ENCODE data around the gene MED8. TPM values are rescaled to one million over a fixed set of nuclear protein-coding genes. Genes with fewer than 3 reads are reported as not detected.
A peak's percentile ranks its signal among the peaks of the same experiment; 100 is the strongest.

MED8 gene
- total and polyA plus RNA-seq, 2 of the 13 experiments (the other 11 are each of a cell fraction or from before 2014, with no cell fraction given) = 16.9 to 77.4 TPM

DNA sequence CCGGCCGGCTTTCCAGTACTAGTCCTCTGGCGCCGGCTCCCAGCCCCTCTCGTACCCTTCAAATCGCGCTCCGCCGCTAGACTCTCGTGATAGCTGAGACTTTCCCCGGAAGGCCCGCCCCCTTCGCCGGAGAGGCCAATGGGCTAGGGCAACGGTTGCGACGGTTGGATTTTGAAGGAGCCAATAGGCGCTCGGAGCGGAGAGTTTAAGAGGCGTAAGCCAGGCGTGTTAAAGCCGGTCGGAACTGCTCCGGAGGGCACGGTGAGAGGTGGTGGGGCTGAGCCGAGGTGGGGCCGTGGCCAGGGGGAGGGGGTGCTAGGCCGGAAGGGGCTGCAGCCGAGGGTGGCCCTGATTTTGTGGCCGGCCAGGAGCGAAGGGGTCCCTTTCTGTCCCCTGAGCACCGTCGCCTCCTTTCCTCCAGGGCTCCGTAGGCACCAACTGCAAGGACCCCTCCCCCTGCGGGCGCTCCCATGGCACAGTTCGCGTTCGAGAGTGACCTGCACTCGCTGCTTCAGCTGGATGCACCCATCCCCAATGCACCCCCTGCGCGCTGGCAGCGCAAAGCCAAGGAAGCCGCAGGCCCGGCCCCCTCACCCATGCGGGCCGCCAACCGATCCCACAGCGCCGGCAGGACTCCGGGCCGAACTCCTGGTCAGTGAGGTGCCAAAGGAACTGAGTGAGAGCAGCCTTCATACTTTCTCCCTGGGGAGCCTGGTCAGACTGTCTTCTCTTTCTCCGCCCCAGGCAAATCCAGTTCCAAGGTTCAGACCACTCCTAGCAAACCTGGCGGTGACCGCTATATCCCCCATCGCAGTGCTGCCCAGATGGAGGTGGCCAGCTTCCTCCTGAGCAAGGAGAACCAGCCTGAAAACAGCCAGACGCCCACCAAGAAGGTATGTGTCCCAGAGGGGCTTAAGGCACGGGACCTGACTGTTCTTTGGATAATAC lies 30.6 kb downstream of the MED8 start, which contains the start of gene CDC20 (continued):
- TF ChIP-seq, protein P1, sequence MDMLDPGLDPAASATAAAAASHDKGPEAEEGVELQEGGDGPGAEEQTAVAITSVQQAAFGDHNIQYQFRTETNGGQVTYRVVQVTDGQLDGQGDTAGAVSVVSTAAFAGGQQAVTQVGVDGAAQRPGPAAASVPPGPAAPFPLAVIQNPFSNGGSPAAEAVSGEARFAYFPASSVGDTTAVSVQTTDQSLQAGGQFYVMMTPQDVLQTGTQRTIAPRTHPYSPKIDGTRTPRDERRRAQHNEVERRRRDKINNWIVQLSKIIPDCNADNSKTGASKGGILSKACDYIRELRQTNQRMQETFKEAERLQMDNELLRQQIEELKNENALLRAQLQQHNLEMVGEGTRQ (IDR thresholded peaks at IDR 0.05; ENCODE audit: low read depth, low read length) = no peak
- TF ChIP-seq, protein P1 (CRISPR knock-in tag; IDR thresholded peaks at IDR 0.05; ENCODE audit: borderline replicate concordance) = no peak
- TF ChIP-seq ZC3H13 (CRISPR knock-in tag; IDR thresholded peaks at IDR 0.05) = peak; percentile 93; the same call in 1 of the 2 replicates
- TF ChIP-seq PHF20 (CRISPR knock-in tag; IDR thresholded peaks at IDR 0.05) = peak; percentile 57; the same call in 1 of the 2 replicates
- peak; percentile 88 for TF ChIP-seq ZNF780A (CRISPR knock-in tag; IDR thresholded peaks at IDR 0.05)
- TF ChIP-seq ARID2 (CRISPR knock-in tag; IDR thresholded peaks at IDR 0.05; ENCODE audit: borderline replicate concordance) = peak; percentile 95; the same call in 1 of the 2 replicates
- TF ChIP-seq TGIF2 (CRISPR knock-in tag; IDR thresholded peaks at IDR 0.05) = peak; percentile 88
- peak; percentile 49; the same call in 1 of the 2 replicates for TF ChIP-seq ZFX (CRISPR knock-in tag; IDR thresholded peaks at IDR 0.05; ENCODE audit: low read depth)
- TF ChIP-seq, protein P2, sequence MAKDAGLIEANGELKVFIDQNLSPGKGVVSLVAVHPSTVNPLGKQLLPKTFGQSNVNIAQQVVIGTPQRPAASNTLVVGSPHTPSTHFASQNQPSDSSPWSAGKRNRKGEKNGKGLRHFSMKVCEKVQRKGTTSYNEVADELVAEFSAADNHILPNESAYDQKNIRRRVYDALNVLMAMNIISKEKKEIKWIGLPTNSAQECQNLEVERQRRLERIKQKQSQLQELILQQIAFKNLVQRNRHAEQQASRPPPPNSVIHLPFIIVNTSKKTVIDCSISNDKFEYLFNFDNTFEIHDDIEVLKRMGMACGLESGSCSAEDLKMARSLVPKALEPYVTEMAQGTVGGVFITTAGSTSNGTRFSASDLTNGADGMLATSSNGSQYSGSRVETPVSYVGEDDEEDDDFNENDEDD (CRISPR knock-in tag; IDR thresholded peaks at IDR 0.05; ENCODE audit: borderline replicate concordance) = peak; percentile 98
- TF ChIP-seq JUNB (CRISPR knock-in tag; IDR thresholded peaks at IDR 0.05; ENCODE audit: borderline replicate concordance) = no peak
- TF ChIP-seq ZSCAN31 (CRISPR knock-in tag; IDR thresholded peaks at IDR 0.05; ENCODE audit: low read depth) = peak; percentile 87
- TF ChIP-seq CBFB (CRISPR knock-in tag; IDR thresholded peaks at IDR 0.05) = 0 out of 2 replicates have a peak, but pooled peaks have one; percentile 17
- no peak for TF ChIP-seq CAMTA2 (CRISPR knock-in tag; IDR thresholded peaks at IDR 0.05; ENCODE audit: borderline replicate concordance)
- TF ChIP-seq NR2F2 (IDR thresholded peaks at IDR 0.05; ENCODE audit: borderline replicate concordance, low read depth) = peak; percentile 33; the same call in 1 of the 2 replicates
- TF ChIP-seq ZNF530 (CRISPR knock-in tag; IDR thresholded peaks at IDR 0.05; ENCODE audit: low read depth) = no peak
- TF ChIP-seq EED (CRISPR knock-in tag; IDR thresholded peaks at IDR 0.05) = 0 out of 2 replicates have a peak, but pooled peaks have one; percentile 24
- no peak for TF ChIP-seq PCBP2 (optimal IDR thresholded peaks at IDR 0.05; ENCODE audit: low read depth, low read length, poor library complexity, severe bottlenecking)
- peak; percentile 96 for TF ChIP-seq POGZ (CRISPR knock-in tag; IDR thresholded peaks at IDR 0.05)
- peak; percentile 97 for TF ChIP-seq ZMYM4 (CRISPR knock-in tag; IDR thresholded peaks at IDR 0.05)
- TF ChIP-seq TFDP2 (CRISPR knock-in tag; IDR thresholded peaks at IDR 0.05) = peak; percentile 98
- peak; percentile 99 for TF ChIP-seq ZNF878 (CRISPR knock-in tag; IDR thresholded peaks at IDR 0.05)
- peak; percentile 80; the same call in 1 of the 2 replicates for TF ChIP-seq KDM2A (CRISPR knock-in tag; IDR thresholded peaks at IDR 0.05; ENCODE audit: borderline replicate concordance, low read depth)
- TF ChIP-seq ZNF205 (CRISPR knock-in tag; IDR thresholded peaks at IDR 0.05) = peak; percentile 22; the same call in 1 of the 2 replicates
- TF ChIP-seq SP4 (CRISPR knock-in tag; IDR thresholded peaks at IDR 0.05) = peak; percentile 61; the same call in 1 of the 2 replicates
- TF ChIP-seq ZNF724P (CRISPR knock-in tag; IDR thresholded peaks at IDR 0.05; ENCODE audit: borderline replicate concordance) = peak; percentile 98
- TF ChIP-seq PCBP1 (IDR thresholded peaks at IDR 0.05; ENCODE audit: borderline replicate concordance, low read depth, low read length) = peak; percentile 72; the same call in 1 of the 2 replicates

Measured in HepG2 (cell line).